SKM-1 treated with dmso at 0.1 percent for 144 hours (cell line): Measurements from ENCODE around the gene ASGR2.

Experiments used
- DNase-seq: peaks from one replicate; lab custom pipeline; 2025; ENCODE audit not compliant: unreplicated experiment; lab: John Stamatoyannopoulos, UW

ASGR2 gene

DNA sequence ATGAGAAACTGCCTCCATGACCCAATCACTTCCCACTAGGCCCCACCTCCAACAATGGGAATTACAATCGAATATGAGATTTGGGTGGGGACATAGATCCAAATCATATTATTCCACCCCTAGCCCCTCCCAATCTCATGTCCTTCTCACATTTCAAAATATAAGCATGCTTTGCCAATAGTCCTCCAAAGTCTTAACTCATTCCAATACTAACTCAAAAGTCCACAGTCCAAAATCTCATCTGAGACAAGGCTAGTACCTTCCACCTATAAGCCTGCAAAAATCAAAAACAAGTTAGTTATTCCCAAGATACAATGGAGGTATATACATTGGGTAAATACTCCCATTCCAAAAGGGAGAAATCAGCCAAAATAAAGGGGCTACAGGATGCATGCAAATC is 47.4 kb downstream of the ASGR2 start:
- no peak for DNase-seq

DNA sequence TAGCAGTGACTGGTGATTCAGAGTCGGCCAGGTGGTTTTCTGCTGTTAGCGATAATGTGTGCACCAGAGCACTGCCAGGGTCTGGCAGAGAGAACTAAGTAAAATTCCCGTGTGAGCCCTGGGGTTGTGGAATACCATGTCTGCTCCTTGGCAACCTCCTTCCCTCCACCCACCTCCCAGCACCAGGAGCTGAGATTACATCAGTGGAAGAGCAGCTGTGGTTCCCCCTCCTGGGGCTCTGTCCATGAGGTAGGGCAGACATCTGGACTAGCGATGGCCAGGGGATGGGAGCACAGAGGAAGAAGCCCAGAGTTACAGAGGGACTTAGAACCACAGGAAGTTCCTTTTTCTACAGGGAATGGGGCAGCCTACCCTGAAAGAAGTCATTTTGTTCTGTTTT is 50.4 kb downstream of the ASGR2 start:
- no peak for DNase-seq

DNA sequence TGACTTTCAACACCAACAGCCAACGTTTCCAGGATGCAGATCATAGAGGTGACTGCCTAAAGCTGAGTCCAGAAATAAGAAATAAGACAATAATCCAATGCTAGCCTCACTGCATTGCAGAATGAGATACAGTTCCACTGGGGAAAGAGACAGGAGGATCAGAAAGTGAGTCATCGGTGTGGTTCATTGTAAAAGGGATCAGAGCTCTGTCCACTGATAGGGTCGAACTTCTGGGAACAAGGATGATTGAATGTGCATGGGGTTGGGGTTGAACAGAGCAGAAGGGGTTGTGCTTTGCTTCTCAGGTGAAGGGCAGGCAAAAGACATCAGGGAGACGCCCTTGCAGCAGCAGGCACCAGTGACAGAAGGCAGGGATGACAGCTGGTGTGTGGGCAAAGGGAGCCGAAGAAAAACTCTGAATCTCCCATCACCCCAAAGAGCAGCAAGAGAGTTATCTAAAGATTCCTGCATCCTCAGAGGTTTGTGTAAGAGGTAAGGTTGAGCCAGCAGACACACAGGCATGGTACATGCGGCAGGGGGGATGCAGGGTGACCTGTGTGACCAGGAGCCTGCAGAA is 51.0 kb downstream of the ASGR2 start:
- no peak for DNase-seq

DNA sequence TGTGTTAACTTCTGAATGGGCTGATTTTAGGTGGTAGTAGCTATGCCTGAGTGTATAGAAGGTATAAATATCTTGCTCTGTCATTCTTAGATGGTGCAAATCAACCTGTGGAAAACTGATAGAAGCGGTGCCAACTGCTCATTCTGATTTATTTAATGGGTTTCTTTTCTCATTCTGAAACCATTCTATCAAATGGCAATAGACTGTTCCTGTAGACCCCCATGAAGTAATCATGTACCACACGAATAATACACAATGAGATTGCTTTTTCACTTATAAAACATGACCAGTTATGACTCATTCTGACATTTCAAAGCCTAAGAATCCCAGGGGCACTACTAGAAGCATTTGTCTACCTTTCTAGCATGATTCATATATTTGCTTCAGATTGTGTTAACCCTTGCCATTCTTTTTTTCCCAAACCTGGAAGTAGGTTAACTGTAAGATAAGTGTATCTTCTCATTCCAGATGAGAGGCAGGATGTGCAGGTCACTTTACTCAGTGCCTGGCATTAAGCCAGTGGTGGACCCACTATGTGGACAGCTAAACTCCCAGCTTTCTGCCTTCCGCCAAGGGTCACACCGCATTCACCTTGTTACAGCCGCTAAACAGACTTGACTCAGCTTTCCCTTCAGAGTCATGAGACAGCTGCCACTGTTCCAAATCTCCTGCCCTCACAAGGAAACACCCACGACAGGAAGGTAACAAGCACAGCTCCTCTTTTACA is 54.3 kb downstream of the ASGR2 start:
- DNase-seq = no peak

DNA sequence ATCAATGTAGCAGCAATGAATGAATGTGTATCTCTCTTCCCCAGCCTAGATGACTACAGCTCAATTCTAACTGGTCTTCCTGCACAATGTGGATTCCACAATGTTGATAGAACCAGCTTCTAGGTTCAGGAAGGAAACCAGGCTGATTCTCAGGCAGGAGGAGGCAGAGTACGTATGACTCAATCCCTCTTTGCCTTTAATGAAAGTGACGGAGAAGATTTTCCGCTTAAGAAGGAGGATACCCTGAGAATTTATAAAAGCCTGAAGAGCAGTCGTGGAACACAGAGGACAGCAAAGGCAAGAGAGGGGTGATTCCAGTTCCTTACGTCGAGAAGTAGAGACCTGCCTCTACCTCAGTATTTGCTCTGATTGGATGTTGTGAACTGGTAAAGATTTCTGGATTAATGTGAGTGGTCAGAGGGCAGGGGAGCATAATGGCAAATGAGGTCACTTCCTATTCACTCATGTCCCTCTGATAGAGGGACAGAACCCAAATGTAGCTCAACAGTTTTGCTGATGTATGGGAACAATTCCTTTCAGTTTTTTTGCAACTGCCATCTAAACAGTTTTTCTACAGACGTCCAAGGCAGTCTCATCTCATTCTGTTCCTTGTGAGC is 55.7 kb downstream of the ASGR2 start:
- no peak for DNase-seq

DNA sequence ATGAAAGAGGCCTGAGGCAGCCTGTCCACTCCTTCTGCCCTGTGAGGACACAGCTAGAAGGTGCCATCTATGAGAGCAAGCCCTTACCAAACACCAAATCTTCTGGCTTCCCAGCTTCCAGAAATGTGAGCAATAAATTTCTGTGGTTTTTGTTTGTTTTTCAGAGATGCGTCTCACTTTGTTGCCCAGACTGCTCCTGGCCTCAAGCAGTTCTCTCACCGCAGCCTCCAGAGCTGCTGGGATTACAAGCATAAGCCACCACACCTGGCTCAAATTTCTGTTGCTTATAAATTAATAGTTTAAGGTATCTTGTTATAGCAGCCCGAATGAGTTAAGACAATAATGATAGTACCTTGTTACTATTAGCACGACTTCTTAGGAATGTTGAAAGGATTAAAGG is 58.2 kb downstream of the ASGR2 start:
- DNase-seq = no peak
